G401 (cell line): ENCODE measurements around the gene KCNQ1. TPM values are rescaled to one million over a fixed set of nuclear protein-coding genes. Genes with fewer than 3 reads are reported as not detected.

Source experiments
- total RNA-seq: library from RNA; depleted of rRNA; stranded (reverse); fragments of >200 nt; shearing (Covaris generic); gene quantifications from 2 replicates; pipeline ENCODE4 v1.2.3, GENCODE V29; 2014; rRNA removed

The KCNQ1 gene
- total RNA-seq, 1 experiment from 2014 or later: 0.85 TPM

Other genes starting within 250 kb of the KCNQ1 start
- gene ASCL2, start 174.4 kb upstream of the KCNQ1 start, total RNA-seq: not detected in 2 replicates
- not detected in 2 replicates for gene C11orf21, start 143.1 kb upstream of the KCNQ1 start, total RNA-seq
- gene TSPAN32, start 143.0 kb upstream of the KCNQ1 start, total RNA-seq: not detected in 2 replicates
- 61.8 and 105 TPM in 2 replicates for gene CD81, start 67.7 kb upstream of the KCNQ1 start, total RNA-seq
- 44.6 and 46.1 TPM in 2 replicates for gene TSSC4, start 44.3 kb upstream of the KCNQ1 start, total RNA-seq
- gene TRPM5, start 494 bp upstream of the KCNQ1 start, total RNA-seq: not detected in 2 replicates